Gastrocnemius medialis (tissue), 4 donors: Measurements from ENCODE around the gene PIGQ. TPM values are rescaled to one million over a fixed set of nuclear protein-coding genes. Genes with fewer than 3 reads are reported as not detected.
A peak's percentile ranks its signal among the peaks of the same experiment; 100 is the strongest.

ENCODE experiments used
- ATAC-seq, 2 donors: fragments of 150-250 bp; one replicate each; pipeline ENCODE4 v1.9.1; 2016
- DNase-seq, 2 donors: peaks; one replicate each; pipeline ENCODE4 v3.0.0-alpha.2; 2019
- H3K27ac ChIP-seq, 4 donors: fragments of 200-600 bp; sonication (generic); 1 replicate in 1 of 4; 2 replicates in 3 of 4; pipeline ENCODE4 v1.5.1; 2016 to 2018; ENCODE audit warnings: mild to moderate bottlenecking in 2 of 4, moderate library complexity in 1 of 4
- H3K27me3 ChIP-seq, 3 donors: fragments of 200-600 bp; sonication (generic) in 2 of 3; 1 replicate in 1 of 3; 2 replicates in 2 of 3; pipeline versions ENCODE4 v1.5.1 to v1.6.0; 2016 to 2019; ENCODE audit warnings: mild to moderate bottlenecking in 1 of 3, moderate library complexity in 1 of 3
- H3K36me3 ChIP-seq, 2 donors: fragments of 200-600 bp; sonication (generic) in 1 of 2; one replicate each; pipeline ENCODE4 v1.5.1; 2017 to 2018
- H3K4me1 ChIP-seq, 2 donors: fragments of 200-600 bp; sonication (generic) in 1 of 2; one replicate each; pipeline ENCODE4 v1.5.1; 2016 to 2017; ENCODE audit warnings: mild to moderate bottlenecking in 2 of 2
- H3K4me3 ChIP-seq, 4 donors: fragments of 200-600 bp; sonication (generic) in 3 of 4; 1 replicate in 1 of 4; 2 replicates in 3 of 4; pipeline ENCODE4 v1.5.1; 2016 to 2019; ENCODE audit warnings: mild to moderate bottlenecking in 2 of 4
- H3K9me3 ChIP-seq, 3 donors: fragments of 200-600 bp; sonication (generic) in 2 of 3; 1 replicate in 1 of 3; 2 replicates in 2 of 3; pipeline ENCODE4 v1.5.1; 2016 to 2019
- CTCF ChIP-seq, 5 experiments: fragments of 450-650 bp in 3 of 5; fragments of 200-600 bp in 2 of 5; sonication (generic) in 2 of 5; IDR thresholded peaks in 4 of 5; conservative IDR thresholded peaks in 1 of 5; 1 replicate in 4 of 5; 2 replicates in 1 of 5; pipeline ENCODE4 v1.5.1; 2016 to 2019; ENCODE audit warnings: antibody characterized with exemption in 5 of 5, mild to moderate bottlenecking in 3 of 5, moderate library complexity in 3 of 5
- POLR2A ChIP-seq, 2 donors: fragments of 450-650 bp; IDR thresholded peaks; one replicate each; pipeline ENCODE4 v1.6.1; 2017; ENCODE audit warnings: antibody characterized with exemption in 2 of 2, mild to moderate bottlenecking in 2 of 2, moderate library complexity in 2 of 2
- in situ Hi-C, 4 donors: fragments of 200-750 bp; cut with MboI; loops; one replicate each; pipeline versions ENCODE4 v1.15.0 to v1.8.0; 2017; ENCODE audit warnings: low sequenced_read_pairs in 4 of 4
- intact Hi-C: fragments of 100-400 bp; cut with DNase I; formaldehyde crosslinking; loops from one replicate; pipeline ENCODE4 v1.15.1; 2023; ENCODE audit warnings: low total_unique reads
- total RNA-seq, 4 donors: library from RNA; depleted of rRNA; stranded (reverse); fragments of >200 nt; gene quantifications; one replicate each; pipeline versions ENCODE4 v1.1.0 to v1.2.3, GENCODE V29; 2016

The PIGQ gene
- total RNA-seq, 4 donors from 2014 or later, result 22.2 to 47.3 (median 38.5) TPM

DNA sequence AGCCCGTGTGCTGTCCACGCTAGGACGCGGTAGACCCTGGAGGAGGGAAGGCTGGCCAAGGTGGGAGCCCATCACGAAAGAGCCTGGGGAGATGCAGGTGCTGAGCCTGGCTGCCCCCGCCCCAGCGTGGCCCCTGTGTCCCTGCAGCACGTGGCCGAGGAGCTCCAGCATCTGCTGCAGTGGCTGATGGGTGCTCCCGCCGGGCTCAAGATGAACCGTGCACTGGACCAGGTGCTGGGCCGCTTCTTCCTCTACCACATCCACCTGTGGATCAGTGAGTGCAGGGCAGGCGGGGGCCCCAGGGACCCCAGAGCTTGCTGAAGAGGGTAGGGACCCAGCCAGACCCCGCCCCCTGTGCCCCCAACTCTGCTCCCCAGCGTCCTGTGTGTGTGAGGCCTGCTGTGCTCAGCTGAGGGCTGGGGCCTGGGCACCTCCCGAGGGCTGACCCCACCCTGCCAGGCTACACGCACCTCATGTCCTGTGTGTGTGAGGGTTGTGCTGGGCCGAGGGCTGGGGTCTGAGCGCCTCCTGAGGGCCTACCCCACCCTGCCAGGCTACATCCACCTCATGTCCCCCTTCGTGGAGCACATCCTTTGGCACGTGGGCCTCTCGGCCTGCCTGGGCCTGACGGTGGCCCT is 8.6 kb downstream of the PIGQ start:
- H3K36me3 ChIP-seq, result no peaks in the 10 kb centered on the region

GRCh38 chr16:578870-579405 is 9.2 kb downstream of the PIGQ start:
- no peak overlapping the region for H3K27ac ChIP-seq
- H3K4me3 ChIP-seq, result no peak overlapping the region
- no peaks in the 10 kb centered on the region for H3K36me3 ChIP-seq
- H3K4me1 ChIP-seq, result no peaks in the 10 kb centered on the region
- H3K27me3 ChIP-seq, result no peaks in the 10 kb centered on the region
- DNase-seq, result peak; percentile 38 to 72
- intact Hi-C loops (loop anchor here (1.0 to 2.0 kb wide), 2 partner anchors 32 to 81 kb away; no protein-coding TSS in a partner anchor), in situ Hi-C loops (no loop called here)
- H3K9me3 ChIP-seq, result no peaks in the 10 kb centered on the region
- TF ChIP-seq CTCF (IDR thresholded peaks at IDR 0.05 in 4 of 5, conservative IDR thresholded peaks at IDR 0.05 in 1 of 5) (peak; percentile 82 to 91 (median 86)), POLR2A (IDR thresholded peaks at IDR 0.05) (no peak)
- ATAC-seq, result peak; percentile 84 to 86

More for the DNA sequence above, 8.6 kb downstream of the PIGQ start:
- TF ChIP-seq POLR2A (IDR thresholded peaks at IDR 0.05) (no peak), CTCF (IDR thresholded peaks at IDR 0.05 in 4 of 5, conservative IDR thresholded peaks at IDR 0.05 in 1 of 5) (no peak)
- in situ Hi-C loops (no loop called here), intact Hi-C loops (loop anchor here (2.0 kb wide), 1 partner anchor 32 kb away; no protein-coding TSS in a partner anchor)
- Histone ChIP-seq H3K4me1 (no peaks in the 10 kb centered on the region), H3K27ac (no peak overlapping the region), H3K9me3 (no peaks in the 10 kb centered on the region), H3K4me3 (no peak overlapping the region), H3K27me3 (no peaks in the 10 kb centered on the region)
- no peak for DNase-seq
- no peak for ATAC-seq

- ATAC-seq (no peak), DNase-seq (no peak)
- Histone ChIP-seq H3K27me3 (no peaks in the 10 kb centered on the region), H3K4me1 (peaks cover 0 to 2% of the 10 kb centered on the region in 2 donors), H3K9me3 (no peaks in the 10 kb centered on the region), H3K27ac (no peak overlapping the region), H3K36me3 (no peaks in the 10 kb centered on the region), H3K4me3 (no peak overlapping the region)
- in situ Hi-C loops (no loop called here), intact Hi-C loops (no loop called here)
- no peak for TF ChIP-seq CTCF (IDR thresholded peaks at IDR 0.05 in 4 of 5, conservative IDR thresholded peaks at IDR 0.05 in 1 of 5)
- no peak for TF ChIP-seq POLR2A (IDR thresholded peaks at IDR 0.05)
Observed at GRCh38 chr16:580141-580945, 10.6 kb downstream of the PIGQ start.

GRCh38 chr16:580946-581498 is 11.3 kb downstream of the PIGQ start:
- Histone ChIP-seq H3K27ac (no peak overlapping the region), H3K4me3 (no peak overlapping the region), H3K4me1 (peaks cover 0 to 9% of the 10 kb centered on the region in 2 donors), H3K27me3 (no peaks in the 10 kb centered on the region), H3K36me3 (no peaks in the 10 kb centered on the region), H3K9me3 (no peaks in the 10 kb centered on the region)
- ATAC-seq (no peak), DNase-seq (no peak)
- in situ Hi-C loops (no loop called here), intact Hi-C loops (no loop called here)
- no peak for TF ChIP-seq CTCF (IDR thresholded peaks at IDR 0.05 in 4 of 5, conservative IDR thresholded peaks at IDR 0.05 in 1 of 5)
- no peak for TF ChIP-seq POLR2A (IDR thresholded peaks at IDR 0.05)
